Activated naive CD4-positive, alpha-beta T cell treated with anti-CD3 and anti-CD28 coated beads, Interleukin-2, amount 10 ng/mL, durations not matched to agents 5 hours and 36 hours (primary cell): ENCODE measurements around the gene CP. TPM values are rescaled to one million over a fixed set of nuclear protein-coding genes. Genes with fewer than 3 reads are reported as not detected.

ENCODE experiments used
- total RNA-seq, 2 experiments: library from RNA; stranded (reverse); gene quantifications; one replicate each; pipeline ENCODE4 v1.2.3, GENCODE V29; 2021

The CP gene
- not detected for total RNA-seq

DNA sequence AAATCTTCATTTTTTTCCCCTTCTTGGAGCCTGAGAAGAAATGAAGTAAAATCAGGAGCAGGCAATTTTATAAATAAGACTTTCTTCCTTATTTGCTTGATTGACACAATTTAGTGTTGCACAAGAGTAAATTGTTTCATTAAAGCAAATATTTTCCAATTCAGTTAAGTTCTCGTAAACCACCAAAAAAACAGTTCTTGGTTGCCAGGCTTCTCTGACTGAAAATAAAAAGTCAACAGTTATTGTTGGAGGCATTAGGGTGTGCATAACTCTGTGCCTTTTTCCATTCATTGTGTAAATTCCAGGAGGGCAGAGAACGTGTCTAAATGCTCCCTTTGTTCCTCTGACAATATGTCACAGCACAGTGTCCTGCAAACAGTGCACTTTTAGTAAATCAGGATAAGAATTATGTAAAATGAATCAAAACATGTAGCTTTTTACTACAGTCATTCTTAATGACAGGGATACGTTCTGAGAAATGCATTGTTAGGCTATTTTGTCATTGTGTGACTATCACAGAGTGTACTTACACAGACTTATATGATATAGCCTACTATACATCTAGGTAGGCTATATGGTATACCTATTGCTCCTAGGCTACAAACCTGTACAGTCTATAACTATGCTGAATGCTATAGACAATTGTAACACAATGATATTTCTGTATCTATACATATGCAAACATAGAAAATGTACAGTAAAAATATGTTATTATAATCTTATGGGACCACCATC, at the start of gene CP:
CP (minus strand) TSS at position 47 of the 735 bp plus-strand sequence; CDS start at position 10, 37 bp downstream.

DNA sequence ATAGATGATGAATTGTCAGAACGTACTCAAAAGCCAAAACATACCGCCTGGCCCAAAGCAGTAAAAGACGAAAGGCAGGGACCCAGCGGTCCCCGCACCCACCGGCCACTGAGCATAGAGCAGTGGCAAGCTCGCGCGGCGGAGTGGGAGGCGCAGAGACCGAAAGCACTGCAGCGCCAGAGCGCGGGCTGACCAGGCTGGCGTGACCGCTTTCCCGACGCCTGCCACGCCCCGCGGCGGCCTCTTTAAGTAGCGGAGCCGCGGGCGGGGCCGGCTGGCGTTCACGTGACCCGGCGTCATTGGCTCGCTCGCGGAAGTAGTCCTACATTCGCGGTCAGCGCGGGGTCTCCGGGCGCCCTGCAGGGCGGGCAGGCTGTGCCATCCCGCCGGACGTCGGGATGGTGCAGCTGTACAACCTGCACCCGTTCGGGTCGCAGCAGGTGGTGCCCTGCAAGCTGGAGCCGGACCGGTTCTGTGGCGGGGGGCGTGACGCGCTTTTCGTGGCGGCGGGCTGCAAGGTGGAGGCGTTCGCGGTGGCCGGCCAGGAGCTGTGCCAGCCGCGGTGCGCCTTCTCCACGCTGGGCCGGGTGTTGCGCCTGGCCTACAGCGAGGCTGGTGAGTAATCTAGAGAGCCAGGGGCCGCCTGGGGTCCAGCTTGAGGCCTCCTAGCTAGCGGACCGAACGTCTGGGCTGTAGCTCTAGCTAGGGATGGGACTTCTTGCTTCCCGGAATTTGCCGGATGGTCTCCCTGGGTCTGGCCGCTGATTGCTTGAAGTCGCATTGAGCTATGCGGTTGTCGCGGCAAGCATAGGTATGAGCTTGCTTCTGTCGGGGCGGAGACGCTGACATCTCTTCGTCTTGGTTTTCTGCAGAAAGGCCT, 92.1 kb downstream of the CP start, which contains the start of gene HPS3:
HPS3 (plus strand) TSS at position 313 of the 880 bp plus-strand sequence; CDS start at position 399, 86 bp downstream.

Other genes starting within 250 kb of the CP start
- gene GYG1, start 230.3 kb downstream of the CP start, total RNA-seq: 10 to 100 TPM; 23.4 to 25.2 TPM
- gene HLTF, start 135.3 kb downstream of the CP start, total RNA-seq: 10 to 100 TPM; 17.9 to 18.5 TPM
- 10 to 100 TPM; 21.4 to 22.5 TPM for gene HPS3, start 92.2 kb downstream of the CP start, total RNA-seq
- gene TM4SF18, start 111.8 kb upstream of the CP start, total RNA-seq: not detected
- gene TM4SF1, start 155.8 kb upstream of the CP start, total RNA-seq: not detected